GM12873 (cell line): ENCODE results near the gene BLCAP.

Experiments
- CTCF ChIP-seq: IDR thresholded peaks from 2 replicates; pipeline ENCODE4 v1.5.1; 2012; ENCODE audit warnings: low read depth, mild to moderate bottlenecking, moderate library complexity, low read length, control low read depth; ENCODE audit not compliant: insufficient read depth; ENCODE audit errors: missing control alignments

The BLCAP gene

GRCh38 chr20:37479266-37479665 lies 48.4 kb downstream of the BLCAP start:
- TF ChIP-seq CTCF, result no peak

- no peak for TF ChIP-seq CTCF
Observed at GRCh38 chr20:37477041-37477440, 50.6 kb downstream of the BLCAP start.

- no peak for TF ChIP-seq CTCF
Observed at GRCh38 chr20:37475252-37475651, 52.4 kb downstream of the BLCAP start.

- no peak for TF ChIP-seq CTCF
Observed at GRCh38 chr20:37474386-37474785, 53.3 kb downstream of the BLCAP start.

GRCh38 chr20:37473249-37474000 lies 54.3 kb downstream of the BLCAP start:
- no peak for TF ChIP-seq CTCF

- no peak for TF ChIP-seq CTCF
Observed at GRCh38 chr20:37471741-37472235, 55.9 kb downstream of the BLCAP start.

- TF ChIP-seq CTCF, result no peak
Observed at GRCh38 chr20:37469531-37469930, 58.1 kb downstream of the BLCAP start.
